DMS53 (cell line): ENCODE data around the gene CYP2C8.
"Not testable (repeated sequence)": the region's sequence is repeated elsewhere in the genome, so short reads cannot be mapped to it uniquely, and the experiment has no call there.

Source experiments
- DNase-seq: peaks from one replicate; lab custom pipeline; 2025; lab: John Stamatoyannopoulos, UW

CYP2C8 gene

GRCh38 chr10:95069286-95069685 lies at the start of gene CYP2C8:
TSS of gene CYP2C8 (minus strand) at chr10:95069497. CDS start at chr10:95069402, 95 bp downstream.
- DNase-seq, result no peak

- DNase-seq, result no peak
These were observed 47.6 kb upstream of the CYP2C8 start for GRCh38 chr10:95116869-95117269.

GRCh38 chr10:95110823-95111222 lies 41.5 kb upstream of the CYP2C8 start:
- not testable (repeated sequence) for DNase-seq

GRCh38 chr10:95097805-95098204 lies 28.5 kb upstream of the CYP2C8 start:
- peak; percentile 63 for DNase-seq

- no peak for DNase-seq
These were observed 26.8 kb upstream of the CYP2C8 start for GRCh38 chr10:95096143-95096542.

GRCh38 chr10:95079626-95080025 lies 10.3 kb upstream of the CYP2C8 start:
- not testable (repeated sequence) for DNase-seq

GRCh38 chr10:95077556-95077955 lies 8.3 kb upstream of the CYP2C8 start:
- no peak for DNase-seq

GRCh38 chr10:95071107-95071660 lies 1.9 kb upstream of the CYP2C8 start:
- DNase-seq, result no peak

GRCh38 chr10:95064125-95064524 lies 5.2 kb downstream of the CYP2C8 start:
- not testable (repeated sequence) for DNase-seq

- DNase-seq, result no peak
These were observed 12.4 kb downstream of the CYP2C8 start for GRCh38 chr10:95056744-95057363.

GRCh38 chr10:95049919-95050318 lies 19.4 kb downstream of the CYP2C8 start:
- no peak for DNase-seq

- no peak for DNase-seq
These were observed 21.1 kb downstream of the CYP2C8 start for GRCh38 chr10:95048206-95048605.

- DNase-seq, result no peak
These were observed 30.0 kb downstream of the CYP2C8 start for GRCh38 chr10:95039281-95039680.

- peak; percentile 93 for DNase-seq
These were observed 33.7 kb downstream of the CYP2C8 start for GRCh38 chr10:95035332-95036295.

GRCh38 chr10:95034401-95034800 lies 34.9 kb downstream of the CYP2C8 start:
- DNase-seq, result no peak

- peak; percentile 66 for DNase-seq
These were observed 37.6 kb downstream of the CYP2C8 start for GRCh38 chr10:95031656-95032055.

- peak; percentile 13 for DNase-seq
These were observed 42.8 kb downstream of the CYP2C8 start for GRCh38 chr10:95026461-95026860.

GRCh38 chr10:94997741-94998174 lies 71.5 kb downstream of the CYP2C8 start:
- no peak for DNase-seq

GRCh38 chr10:94992811-94993210 lies 76.5 kb downstream of the CYP2C8 start:
- DNase-seq, result peak; percentile 8

- peak; percentile 78 for DNase-seq
These were observed 77.9 kb downstream of the CYP2C8 start for GRCh38 chr10:94991243-94991888.

GRCh38 chr10:94989192-94989591 lies 80.1 kb downstream of the CYP2C8 start:
- no peak for DNase-seq
